WTC11 (cell line): ENCODE results near the gene PALB2. TPM values are rescaled to one million over a fixed set of nuclear protein-coding genes. Genes with fewer than 3 reads are reported as not detected.
A peak's percentile ranks its signal among the peaks of the same experiment; 100 is the strongest.

Source experiments
- ATAC-seq: fragments of 200-7000 bp; cut with Tn5 transposase; 2 replicates; pipeline ENCODE4 v1.10.0; 2021; ENCODE audit warnings: mild to moderate bottlenecking, moderate library complexity
- CTCF ChIA-PET: fragments of 300-600 bp; sonication (Branson Sonifier 250); formaldehyde crosslinking; loops from one replicate; lab custom pipeline; 2021; ENCODE audit warnings: antibody characterized with exemption; lab: Charles Lee
- POLR2A ChIA-PET: fragments of 350-600 bp; sonication (Branson Sonifier 250); formaldehyde crosslinking; loops from one replicate; lab custom pipeline; 2021; ENCODE audit warnings: antibody characterized with exemption; lab: Charles Lee
- DNase-seq: peaks from one replicate; pipeline ENCODE4 v3.0.0; 2021; ENCODE audit warnings: low spot score
- H3K27ac Mint-ChIP-seq: 2 replicates; pipeline ENCODE4 v1.8.0; 2021; ENCODE audit warnings: mixed read lengths
- H3K27me3 Mint-ChIP-seq: 2 replicates; pipeline ENCODE4 v1.8.0; 2021; ENCODE audit warnings: low read depth, mild to moderate bottlenecking, moderate library complexity, mixed read lengths
- H3K36me3 Mint-ChIP-seq: 2 replicates; pipeline ENCODE4 v1.8.0; 2021; ENCODE audit warnings: mixed read lengths
- H3K4me1 Mint-ChIP-seq: 2 replicates; pipeline ENCODE4 v1.8.0; 2022; ENCODE audit warnings: mixed read lengths
- H3K4me3 Mint-ChIP-seq: 2 replicates; pipeline ENCODE4 v1.8.0; 2021; ENCODE audit warnings: mild to moderate bottlenecking, moderate library complexity, mixed read lengths
- H3K9me3 Mint-ChIP-seq: 2 replicates; pipeline ENCODE4 v1.8.0; 2021; ENCODE audit warnings: mixed read lengths
- ARID4B ChIP-seq: sonication (generic); formaldehyde crosslinking; IDR thresholded peaks from 2 replicates; pipeline ENCODE4 v1.8.0; 2023; ENCODE audit warnings: missing genetic modification reagents, mild to moderate bottlenecking, borderline replicate concordance
- ATF3 ChIP-seq: sonication (generic); formaldehyde crosslinking; conservative IDR thresholded peaks from 2 replicates; pipeline ENCODE4 v1.8.1; 2022; ENCODE audit warnings: mild to moderate bottlenecking, missing genetic modification reagents
- CDX4 ChIP-seq: fragments of 250-450 bp; sonication (Bioruptor Pico); IDR thresholded peaks from 2 replicates; pipeline ENCODE4 v1.9.0; 2021; ENCODE audit warnings: moderate library complexity, mild to moderate bottlenecking, inconsistent platforms, borderline replicate concordance
- CREM ChIP-seq: sonication (generic); formaldehyde crosslinking; IDR thresholded peaks from 2 replicates; pipeline ENCODE4 v1.8.1; 2022; ENCODE audit warnings: mild to moderate bottlenecking, missing genetic modification reagents, moderate library complexity
- ESRRA ChIP-seq: sonication (generic); formaldehyde crosslinking; IDR thresholded peaks from 2 replicates; pipeline ENCODE4 v1.8.1; 2022; ENCODE audit warnings: mild to moderate bottlenecking, missing genetic modification reagents, borderline replicate concordance
- ETV6 ChIP-seq: sonication (generic); formaldehyde crosslinking; IDR thresholded peaks from 2 replicates; pipeline ENCODE4 v1.8.1; 2022; ENCODE audit warnings: mild to moderate bottlenecking, missing genetic modification reagents
- FOXJ3 ChIP-seq: sonication (generic); formaldehyde crosslinking; IDR thresholded peaks from 2 replicates; pipeline ENCODE4 v1.9.0; 2021; ENCODE audit warnings: missing genetic modification reagents, mild to moderate bottlenecking, borderline replicate concordance
- FOXP4 ChIP-seq: sonication (generic); formaldehyde crosslinking; IDR thresholded peaks from 2 replicates; pipeline ENCODE4 v1.8.0; 2022; ENCODE audit warnings: mild to moderate bottlenecking, missing genetic modification reagents
- RORB ChIP-seq: fragments of 250-450 bp; sonication (Bioruptor Pico); IDR thresholded peaks from 2 replicates; pipeline ENCODE4 v1.9.0; 2021; ENCODE audit warnings: mild to moderate bottlenecking
- TCF7 ChIP-seq: sonication (generic); formaldehyde crosslinking; IDR thresholded peaks from 2 replicates; pipeline ENCODE4 v1.8.0; 2022; ENCODE audit warnings: mild to moderate bottlenecking, low read depth, missing genetic modification reagents, moderate library complexity
- TP53 ChIP-seq: sonication (generic); formaldehyde crosslinking; IDR thresholded peaks from 2 replicates; pipeline ENCODE4 v1.8.1; 2023; ENCODE audit warnings: mild to moderate bottlenecking, missing genetic modification reagents
- ZBTB21 ChIP-seq: sonication (generic); formaldehyde crosslinking; IDR thresholded peaks from 2 replicates; pipeline ENCODE4 v1.8.1; 2023; ENCODE audit warnings: mild to moderate bottlenecking, missing genetic modification reagents, borderline replicate concordance
- ZMAT4 ChIP-seq: fragments of 250-450 bp; sonication (Bioruptor Pico); IDR thresholded peaks from 2 replicates; pipeline ENCODE4 v1.9.0; 2021; ENCODE audit warnings: mild to moderate bottlenecking
- ZNF263 ChIP-seq: sonication (generic); formaldehyde crosslinking; IDR thresholded peaks from 2 replicates; pipeline ENCODE4 v1.8.1; 2022; ENCODE audit warnings: low read depth, mild to moderate bottlenecking, moderate library complexity, missing genetic modification reagents
- ZNF425 ChIP-seq: fragments of 250-450 bp; sonication (Bioruptor Pico); conservative IDR thresholded peaks from 2 replicates; pipeline ENCODE4 v1.9.0; 2021; ENCODE audit warnings: mild to moderate bottlenecking
- ZNF671 ChIP-seq: fragments of 250-450 bp; sonication (Bioruptor Pico); IDR thresholded peaks from 2 replicates; pipeline ENCODE4 v1.8.0; 2021; ENCODE audit warnings: mild to moderate bottlenecking
- ZSCAN18 ChIP-seq: fragments of 250-450 bp; sonication (Bioruptor Pico); IDR thresholded peaks from 2 replicates; pipeline ENCODE4 v2.1.2; 2022; ENCODE audit warnings: mild to moderate bottlenecking, moderate library complexity
- total RNA-seq: library from RNA; stranded (reverse); gene quantifications from 3 replicates; pipeline ENCODE4 v1.2.3, GENCODE V29; 2021

PALB2 gene
- total RNA-seq, 1 experiment from 2014 or later = 32.1 TPM

- no peaks in the 10 kb centered on the region for H3K27me3 Mint-ChIP-seq
- H3K36me3 Mint-ChIP-seq = peaks cover 66% of the 10 kb centered on the region
- ChIA-PET CTCF (no interaction called here), POLR2A (no interaction called here)
- no peak overlapping the region for H3K4me3 Mint-ChIP-seq
- H3K27ac Mint-ChIP-seq = 0 out of 2 replicates have a peak overlapping the region, but pooled peaks have one; percentile 19
- no peak for TF ChIP-seq FOXJ3 (CRISPR knock-in tag)
- TF ChIP-seq ATF3 (CRISPR knock-in tag) = no peak
- no peak for TF ChIP-seq FOXP4 (CRISPR knock-in tag)
- TF ChIP-seq CDX4 (CRISPR knock-in tag) = no peak
- no peak for TF ChIP-seq ZNF263 (CRISPR knock-in tag)
- no peak for TF ChIP-seq ZNF671 (CRISPR knock-in tag)
- TF ChIP-seq TP53 (CRISPR knock-in tag) = no peak
- no peak for TF ChIP-seq ESRRA (CRISPR knock-in tag)
- TF ChIP-seq TCF7 (CRISPR knock-in tag) = no peak
- no peak for TF ChIP-seq ZNF425
- no peak for TF ChIP-seq RORB (CRISPR knock-in tag)
- TF ChIP-seq ETV6 (CRISPR knock-in tag) = no peak
- no peak for TF ChIP-seq ZBTB21 (CRISPR knock-in tag)
- H3K4me1 Mint-ChIP-seq = peaks cover 9% of the 10 kb centered on the region; the same call in 1 of the 2 replicates
- no peak for ATAC-seq
- no peak for DNase-seq
- no peaks in the 10 kb centered on the region for H3K9me3 Mint-ChIP-seq
Measured at GRCh38 chr16:23562505-23562904, 78.6 kb downstream of the PALB2 start.

- Mint-ChIP-seq H3K4me1 (peaks cover 13% of the 10 kb centered on the region), H3K4me3 (no peak overlapping the region), H3K36me3 (peaks cover 57% of the 10 kb centered on the region)
- CTCF ChIA-PET = interaction anchor here (1.0 kb wide), 1 partner anchor 35 kb away, joined by 3 read pairs; no protein-coding TSS in a partner anchor
- no peak for TF ChIP-seq ZSCAN18
- no peak for TF ChIP-seq ZMAT4 (CRISPR knock-in tag)
- TF ChIP-seq ZBTB21 (CRISPR knock-in tag) = no peak
- no peak for TF ChIP-seq ARID4B (CRISPR knock-in tag)
- no peak for TF ChIP-seq ATF3 (CRISPR knock-in tag)
- no peak for TF ChIP-seq CREM (CRISPR knock-in tag)
- TF ChIP-seq, all 79 proteins: peak for 0
- no peaks in the 10 kb centered on the region for H3K9me3 Mint-ChIP-seq
- H3K27me3 Mint-ChIP-seq = no peaks in the 10 kb centered on the region
- H3K27ac Mint-ChIP-seq = no peak overlapping the region
- DNase-seq (no peak), ATAC-seq (no peak)
- POLR2A ChIA-PET = no interaction called here
Measured at GRCh38 chr16:23561586-23561985, 79.5 kb downstream of the PALB2 start.
